ENCODE measurements around the gene TRAPPC3. TPM values are rescaled to one million over a fixed set of nuclear protein-coding genes. Genes with fewer than 3 reads are reported as not detected.

The TRAPPC3 gene
- total and polyA plus RNA-seq, 9 of the 15 experiments (the other 6 are each of a cell fraction or from before 2014, with no cell fraction given), result 20.6 to 141 (median 112) TPM

DNA sequence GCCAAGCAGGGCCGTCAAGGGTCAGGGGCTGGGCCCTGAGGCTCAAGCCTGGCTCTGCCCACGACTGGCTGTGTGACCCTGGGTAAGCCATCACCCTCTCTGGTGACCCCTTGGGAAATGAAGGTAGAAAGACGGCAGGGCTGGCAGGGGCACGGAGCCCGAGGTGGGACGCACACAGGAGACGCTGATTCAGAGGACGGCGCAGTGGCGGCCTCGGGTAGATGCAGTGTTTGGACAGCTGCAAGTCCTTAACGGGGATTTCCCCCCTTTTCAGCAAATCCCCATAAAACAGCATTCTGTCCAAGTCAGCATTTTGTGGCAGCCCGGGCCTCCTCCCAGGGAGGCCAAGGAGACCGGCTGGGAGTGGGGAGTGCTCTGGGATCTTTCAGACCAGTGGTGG lies 41.0 kb downstream of the TRAPPC3 start:
- no peaks in the 10 kb centered on the region for H4K20me1 ChIP-seq (replicated peaks; ENCODE audit: control insufficient read depth, insufficient read depth, low read length)
- TF ChIP-seq CC2D1A (IDR thresholded peaks at IDR 0.05) (no peak), C11orf30 (IDR thresholded peaks at IDR 0.05; ENCODE audit: low read depth) (peak; percentile 49; the same call in 1 of the 2 replicates), BRD4 (IDR thresholded peaks at IDR 0.05) (no peak), ZFP36 (IDR thresholded peaks at IDR 0.05; ENCODE audit: low read depth, low read length, partially characterized antibody) (peak; percentile 56), PHB (CRISPR knock-in tag; IDR thresholded peaks at IDR 0.05) (no peak), ZNF644 (tag; IDR thresholded peaks at IDR 0.05; ENCODE audit: low read depth) (no peak), CBX2 (IDR thresholded peaks at IDR 0.05; ENCODE audit: insufficient read depth, low read length, poor library complexity, severe bottlenecking) (no peak), CBX8 (IDR thresholded peaks at IDR 0.05; ENCODE audit: borderline replicate concordance, extremely low read depth, low read depth, low read length, poor library complexity, severe bottlenecking) (no peak), GATA2 (CRISPR knock-in tag; IDR thresholded peaks at IDR 0.05) (no peak), ZNF316 (IDR thresholded peaks at IDR 0.05) (peak; percentile 65), CBFA2T3 (IDR thresholded peaks at IDR 0.05) (no peak), STAG1 (CRISPR knock-in tag; IDR thresholded peaks at IDR 0.05; ENCODE audit: borderline replicate concordance) (no peak), NONO (IDR thresholded peaks at IDR 0.05; ENCODE audit: low read depth in 2 of 2, low read length in 1 of 2) (no peak), BCOR (IDR thresholded peaks at IDR 0.05) (peak; percentile 62; the same call in 1 of the 2 replicates)
- TF ChIP-seq, protein P1, sequence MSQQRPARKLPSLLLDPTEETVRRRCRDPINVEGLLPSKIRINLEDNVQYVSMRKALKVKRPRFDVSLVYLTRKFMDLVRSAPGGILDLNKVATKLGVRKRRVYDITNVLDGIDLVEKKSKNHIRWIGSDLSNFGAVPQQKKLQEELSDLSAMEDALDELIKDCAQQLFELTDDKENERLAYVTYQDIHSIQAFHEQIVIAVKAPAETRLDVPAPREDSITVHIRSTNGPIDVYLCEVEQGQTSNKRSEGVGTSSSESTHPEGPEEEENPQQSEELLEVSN (IDR thresholded peaks at IDR 0.05; ENCODE audit: borderline replicate concordance in 1 of 2, extremely low read depth in 1 of 2, insufficient read depth in 1 of 2, insufficient read length in 1 of 2, low read depth in 1 of 2, low read length in 1 of 2, poor library complexity in 1 of 2, severe bottlenecking in 1 of 2), result no peak
- TF ChIP-seq, protein P2, sequence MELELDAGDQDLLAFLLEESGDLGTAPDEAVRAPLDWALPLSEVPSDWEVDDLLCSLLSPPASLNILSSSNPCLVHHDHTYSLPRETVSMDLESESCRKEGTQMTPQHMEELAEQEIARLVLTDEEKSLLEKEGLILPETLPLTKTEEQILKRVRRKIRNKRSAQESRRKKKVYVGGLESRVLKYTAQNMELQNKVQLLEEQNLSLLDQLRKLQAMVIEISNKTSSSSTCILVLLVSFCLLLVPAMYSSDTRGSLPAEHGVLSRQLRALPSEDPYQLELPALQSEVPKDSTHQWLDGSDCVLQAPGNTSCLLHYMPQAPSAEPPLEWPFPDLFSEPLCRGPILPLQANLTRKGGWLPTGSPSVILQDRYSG (tag; conservative IDR thresholded peaks at IDR 0.05; ENCODE audit: low read depth), result no peak
- TF ChIP-seq, protein P3, sequence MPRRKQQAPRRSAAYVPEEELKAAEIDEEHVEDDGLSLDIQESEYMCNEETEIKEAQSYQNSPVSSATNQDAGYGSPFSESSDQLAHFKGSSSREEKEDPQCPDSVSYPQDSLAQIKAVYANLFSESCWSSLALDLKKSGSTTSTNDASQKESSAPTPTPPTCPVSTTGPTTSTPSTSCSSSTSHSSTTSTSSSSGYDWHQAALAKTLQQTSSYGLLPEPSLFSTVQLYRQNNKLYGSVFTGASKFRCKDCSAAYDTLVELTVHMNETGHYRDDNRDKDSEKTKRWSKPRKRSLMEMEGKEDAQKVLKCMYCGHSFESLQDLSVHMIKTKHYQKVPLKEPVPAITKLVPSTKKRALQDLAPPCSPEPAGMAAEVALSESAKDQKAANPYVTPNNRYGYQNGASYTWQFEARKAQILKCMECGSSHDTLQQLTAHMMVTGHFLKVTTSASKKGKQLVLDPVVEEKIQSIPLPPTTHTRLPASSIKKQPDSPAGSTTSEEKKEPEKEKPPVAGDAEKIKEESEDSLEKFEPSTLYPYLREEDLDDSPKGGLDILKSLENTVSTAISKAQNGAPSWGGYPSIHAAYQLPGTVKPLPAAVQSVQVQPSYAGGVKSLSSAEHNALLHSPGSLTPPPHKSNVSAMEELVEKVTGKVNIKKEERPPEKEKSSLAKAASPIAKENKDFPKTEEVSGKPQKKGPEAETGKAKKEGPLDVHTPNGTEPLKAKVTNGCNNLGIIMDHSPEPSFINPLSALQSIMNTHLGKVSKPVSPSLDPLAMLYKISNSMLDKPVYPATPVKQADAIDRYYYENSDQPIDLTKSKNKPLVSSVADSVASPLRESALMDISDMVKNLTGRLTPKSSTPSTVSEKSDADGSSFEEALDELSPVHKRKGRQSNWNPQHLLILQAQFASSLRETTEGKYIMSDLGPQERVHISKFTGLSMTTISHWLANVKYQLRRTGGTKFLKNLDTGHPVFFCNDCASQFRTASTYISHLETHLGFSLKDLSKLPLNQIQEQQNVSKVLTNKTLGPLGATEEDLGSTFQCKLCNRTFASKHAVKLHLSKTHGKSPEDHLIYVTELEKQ (CRISPR knock-in tag; IDR thresholded peaks at IDR 0.05), result no peak

More for the DNA sequence above, 41.0 kb downstream of the TRAPPC3 start:
- no peaks in the 10 kb centered on the region for H3K36me3 ChIP-seq (ENCODE audit: control insufficient read depth, insufficient read depth, low read length)
- no TSS peak for BruUV-seq (replicated peaks)
- intact Hi-C loops (cut with micrococcal nuclease), result no loop called here
- no peak overlapping the region for H3K4me3 ChIP-seq
- DNase-seq (ENCODE audit: extremely low read depth in 1 of 4, low spot score in 3 of 4) (no peak), ATAC-seq (no peak), FAIRE-seq (no peak)
- H3K9me1 ChIP-seq (ENCODE audit: control insufficient read depth, insufficient read depth, low read length), result no peaks in the 10 kb centered on the region
- H3K27ac ChIP-seq (ENCODE audit: extremely low read depth, low read depth, low read length), result no peak overlapping the region
- peaks cover 0 to 18% of the 10 kb centered on the region in 2 experiments; a peak in 2 of 5 replicates for H3K4me1 ChIP-seq (replicated peaks in 1 of 2; ENCODE audit: control insufficient read depth in 2 of 2, insufficient read depth in 2 of 2, low read length in 2 of 2)
- WGBS (ENCODE audit: insufficient coverage, low coverage, missing lambda C conversion rate), result 47% methylated on average over 14 of the region's 14 CpGs
- H2AFZ ChIP-seq (ENCODE audit: low read depth, low read length), result no peak overlapping the region
- no peaks in the 10 kb centered on the region for H3K79me2 ChIP-seq (ENCODE audit: control insufficient read depth, insufficient read depth, low read length)
- H3K27me3 ChIP-seq (ENCODE audit: control insufficient read depth in 2 of 2, insufficient read depth in 2 of 2, low read length in 2 of 2), result no peaks in the 10 kb centered on the region
- H3K4me2 ChIP-seq (ENCODE audit: insufficient read depth, low read length), result no peak overlapping the region
- CTCF ChIA-PET (ENCODE audit: low intra/inter-chr PET ratio), result no interaction called here
- in situ Hi-C loops (cut with MboI), result no loop called here
- peak overlapping the region in 1 of 2 experiments; percentile 27; a peak in 1 of 4 replicates for H3K9ac ChIP-seq (ENCODE audit: insufficient read depth in 1 of 2, low read depth in 2 of 2, low read length in 2 of 2)
- no peaks in the 10 kb centered on the region for H3K9me3 ChIP-seq (replicated peaks; ENCODE audit: control insufficient read depth, insufficient read depth, low read depth, low read length)
- POLR2A ChIA-PET, result interaction anchor here (1.3 kb wide), 1 partner anchor 11 kb away, joined by 4 read pairs; no protein-coding TSS in a partner anchor

Data from K562 (cell line).